ENCODE measurements around the gene GRAMD1A.

GRAMD1A gene

DNA sequence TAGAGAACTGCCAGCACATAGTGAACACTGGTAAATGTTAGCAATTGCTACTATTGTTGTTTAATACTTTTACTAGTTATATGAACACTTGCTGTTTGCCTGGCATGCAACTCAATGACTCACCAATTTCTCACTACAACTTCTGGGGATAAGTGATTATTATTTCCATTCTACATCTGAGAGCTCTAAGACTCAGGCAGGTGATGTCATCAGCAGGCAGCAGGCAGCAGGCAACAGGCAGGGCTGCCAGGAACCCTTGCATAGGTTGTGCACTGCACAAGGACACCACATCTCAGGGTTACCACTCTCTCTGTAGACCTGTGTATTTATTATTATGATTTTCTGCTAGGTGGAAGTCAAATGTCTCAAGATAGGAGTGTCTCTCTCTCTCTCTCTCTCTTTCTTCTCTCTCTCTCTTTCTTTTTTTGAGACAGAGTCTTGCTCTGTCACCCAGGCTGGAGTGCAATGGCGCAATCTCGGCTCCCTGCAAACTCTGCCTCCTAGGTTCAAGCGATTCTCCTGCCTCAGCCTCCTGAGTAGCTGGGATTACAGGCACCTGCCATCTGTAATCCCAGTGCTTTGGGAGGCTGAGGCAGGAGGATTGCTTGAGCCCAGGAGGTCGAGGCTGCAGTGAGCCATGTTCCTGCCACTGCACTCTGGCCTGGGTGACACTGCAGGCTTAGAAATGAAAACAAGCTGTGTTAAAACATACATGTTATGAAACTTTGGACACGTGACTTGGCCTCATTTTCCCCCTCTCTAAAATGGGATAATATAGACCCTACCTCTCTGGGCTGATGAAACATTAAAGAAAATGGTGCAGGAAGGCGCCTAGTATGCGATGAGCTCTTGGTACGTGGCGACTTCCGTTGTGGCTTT, 64.1 kb downstream of the GRAMD1A start:
- TF ChIP-seq, protein P1, sequence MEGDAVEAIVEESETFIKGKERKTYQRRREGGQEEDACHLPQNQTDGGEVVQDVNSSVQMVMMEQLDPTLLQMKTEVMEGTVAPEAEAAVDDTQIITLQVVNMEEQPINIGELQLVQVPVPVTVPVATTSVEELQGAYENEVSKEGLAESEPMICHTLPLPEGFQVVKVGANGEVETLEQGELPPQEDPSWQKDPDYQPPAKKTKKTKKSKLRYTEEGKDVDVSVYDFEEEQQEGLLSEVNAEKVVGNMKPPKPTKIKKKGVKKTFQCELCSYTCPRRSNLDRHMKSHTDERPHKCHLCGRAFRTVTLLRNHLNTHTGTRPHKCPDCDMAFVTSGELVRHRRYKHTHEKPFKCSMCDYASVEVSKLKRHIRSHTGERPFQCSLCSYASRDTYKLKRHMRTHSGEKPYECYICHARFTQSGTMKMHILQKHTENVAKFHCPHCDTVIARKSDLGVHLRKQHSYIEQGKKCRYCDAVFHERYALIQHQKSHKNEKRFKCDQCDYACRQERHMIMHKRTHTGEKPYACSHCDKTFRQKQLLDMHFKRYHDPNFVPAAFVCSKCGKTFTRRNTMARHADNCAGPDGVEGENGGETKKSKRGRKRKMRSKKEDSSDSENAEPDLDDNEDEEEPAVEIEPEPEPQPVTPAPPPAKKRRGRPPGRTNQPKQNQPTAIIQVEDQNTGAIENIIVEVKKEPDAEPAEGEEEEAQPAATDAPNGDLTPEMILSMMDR (conservative IDR thresholded peaks at IDR 0.05; ENCODE audit: control insufficient read depth, insufficient read depth, low read depth, low read length): no peak
- H3K4me3 ChIP-seq (ENCODE audit: control insufficient read depth, low read depth, low read length): no peak overlapping the region
- DNase-seq (ENCODE audit: low read depth): peak; percentile 77

- TF ChIP-seq, protein P1 (conservative IDR thresholded peaks at IDR 0.05; ENCODE audit: control insufficient read depth, insufficient read depth, low read depth, low read length): no peak
- no peak for DNase-seq (ENCODE audit: low read depth)
- no peak overlapping the region for H3K4me3 ChIP-seq (ENCODE audit: control insufficient read depth, low read depth, low read length)
Observed at GRCh38 chr19:35065574-35065973, 65.5 kb downstream of the GRAMD1A start.

- TF ChIP-seq, protein P1 (conservative IDR thresholded peaks at IDR 0.05; ENCODE audit: control insufficient read depth, insufficient read depth, low read depth, low read length): no peak
- H3K4me3 ChIP-seq (ENCODE audit: control insufficient read depth, low read depth, low read length): no peak overlapping the region
- DNase-seq (ENCODE audit: low read depth): no peak
Observed at GRCh38 chr19:35066121-35066520, 66.0 kb downstream of the GRAMD1A start.

DNA sequence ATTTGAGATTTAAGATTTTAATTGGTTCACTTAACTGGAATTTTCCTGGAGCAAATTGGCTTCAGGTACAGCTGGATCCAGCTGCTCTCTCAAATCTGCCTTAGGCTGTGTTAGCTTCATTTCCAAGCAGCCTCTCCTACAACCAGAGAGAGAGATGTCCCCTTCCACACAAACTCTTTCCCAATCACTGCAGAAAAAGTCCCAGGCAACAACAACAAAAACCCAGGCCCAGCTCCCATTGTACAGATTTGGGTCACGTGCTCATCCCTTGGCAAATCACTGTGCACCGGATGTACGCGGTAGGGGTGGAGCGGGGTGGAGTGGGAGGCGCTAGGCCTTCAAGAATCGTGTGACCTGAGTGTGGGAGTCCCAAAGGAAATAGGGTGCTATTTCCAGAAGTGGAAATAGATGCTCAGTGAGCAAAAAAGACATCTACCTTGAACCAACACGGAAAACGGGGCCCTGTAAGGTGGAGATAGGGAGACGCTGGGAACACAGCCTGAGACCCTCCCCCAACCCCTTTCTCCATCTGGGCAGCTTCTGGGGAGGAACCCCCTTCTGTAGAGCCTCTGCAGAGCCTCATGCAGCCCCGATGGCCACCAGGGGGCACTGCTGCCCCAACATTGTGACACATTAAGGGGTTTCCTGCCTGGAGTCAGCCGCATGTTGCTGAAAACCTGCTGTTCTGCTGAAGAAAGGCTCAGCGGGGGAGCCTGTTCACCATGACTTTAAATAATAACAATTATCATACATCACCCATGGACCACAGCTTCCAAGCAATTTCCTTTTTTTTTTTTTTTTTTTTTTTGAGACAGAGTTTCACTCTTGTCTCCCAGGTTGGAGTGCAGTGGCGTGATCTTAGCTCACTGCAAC, 66.8 kb downstream of the GRAMD1A start:
- TF ChIP-seq, protein P1 (conservative IDR thresholded peaks at IDR 0.05; ENCODE audit: control insufficient read depth, insufficient read depth, low read depth, low read length): peak; percentile 88
- peak; percentile 79 for DNase-seq (ENCODE audit: low read depth)
- H3K4me3 ChIP-seq (ENCODE audit: control insufficient read depth, low read depth, low read length): no peak overlapping the region

GRCh38 chr19:35068941-35069634, 69.0 kb downstream of the GRAMD1A start:
- TF ChIP-seq, protein P1 (conservative IDR thresholded peaks at IDR 0.05; ENCODE audit: control insufficient read depth, insufficient read depth, low read depth, low read length): no peak
- DNase-seq (ENCODE audit: low read depth): no peak
- no peak overlapping the region for H3K4me3 ChIP-seq (ENCODE audit: control insufficient read depth, low read depth, low read length)

DNA sequence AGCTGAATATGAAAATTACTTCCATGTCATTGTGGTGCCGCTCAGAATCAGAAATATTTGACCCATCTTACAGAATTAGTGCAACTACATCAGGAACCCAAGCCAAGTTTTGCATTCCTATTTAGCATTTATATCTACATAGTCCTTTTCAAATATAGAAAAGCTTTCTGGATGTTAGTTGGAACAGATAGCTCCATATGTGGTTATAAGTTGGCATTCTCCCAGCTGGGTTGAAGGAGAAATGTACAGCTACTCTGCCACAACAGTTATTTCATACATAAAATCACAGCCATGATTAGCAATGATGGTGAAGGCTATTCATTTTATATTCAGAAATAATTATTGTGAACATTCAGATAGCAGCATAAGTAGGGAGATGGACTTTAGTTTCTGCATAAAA, 69.6 kb downstream of the GRAMD1A start:
- TF ChIP-seq, protein P1 (conservative IDR thresholded peaks at IDR 0.05; ENCODE audit: control insufficient read depth, insufficient read depth, low read depth, low read length): no peak
- no peak for DNase-seq (ENCODE audit: low read depth)
- no peak overlapping the region for H3K4me3 ChIP-seq (ENCODE audit: control insufficient read depth, low read depth, low read length)

Measured in fibroblast of mammary gland (primary cell).